Right ventricle myocardium superior (tissue), 1 donor: ENCODE data around the gene MUL1. TPM values are rescaled to one million over a fixed set of nuclear protein-coding genes. Genes with fewer than 3 reads are reported as not detected.

Source experiments
- ATAC-seq: fragments of 200-7000 bp; cut with Tn5 transposase; one replicate; pipeline ENCODE4 v1.9.1; 2020; ENCODE audit warnings: mild to moderate bottlenecking; ENCODE audit not compliant: poor library complexity
- DNase-seq: peaks from one replicate; pipeline ENCODE4 v3.0.0-alpha.2; 2020
- intact Hi-C: fragments of 100-400 bp; cut with DNase I; formaldehyde crosslinking; loops from one replicate; pipeline ENCODE4 v1.11.2; 2022
- total RNA-seq: library from RNA; stranded (reverse); fragmentation: NEBNext Ultra II Directional; extraction: Animal tissue kit (Norgen Biotek cat#: 25700); gene quantifications from one replicate; pipeline ENCODE4 v1.2.1, GENCODE V29; 2021
- donor health status: DM: no; HTN: yes; CAD: no; lungs with severe emphysema.

Gene MUL1
- total RNA-seq, 1 donor from 2014 or later: 42.1 TPM

DNA sequence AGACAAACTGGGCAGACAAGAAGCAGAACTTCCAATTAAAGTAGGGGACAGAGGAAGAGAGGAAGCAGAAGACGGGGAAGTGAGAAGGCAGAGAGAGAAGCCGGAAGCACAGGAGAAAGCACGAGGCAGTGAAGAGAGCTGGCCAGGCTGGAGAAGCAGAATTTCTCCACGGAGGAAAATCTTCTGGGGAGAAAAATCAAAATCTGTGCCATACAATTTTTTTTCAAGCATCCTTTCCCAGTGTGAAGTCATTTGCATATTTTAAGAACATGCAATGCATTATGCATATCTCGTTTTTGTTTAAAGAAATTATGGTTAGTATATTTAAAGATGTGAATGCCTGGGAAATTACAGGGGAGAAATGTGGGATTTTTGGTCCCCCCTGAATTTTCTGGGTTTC, 14.6 kb downstream of the MUL1 start:
- intact Hi-C loops: loop anchor here (2.0 to 10.0 kb wide), 4 partner anchors 131 to 579 kb away; no protein-coding TSS in a partner anchor
- DNase-seq (no peak), ATAC-seq (peak; percentile 41)

DNA sequence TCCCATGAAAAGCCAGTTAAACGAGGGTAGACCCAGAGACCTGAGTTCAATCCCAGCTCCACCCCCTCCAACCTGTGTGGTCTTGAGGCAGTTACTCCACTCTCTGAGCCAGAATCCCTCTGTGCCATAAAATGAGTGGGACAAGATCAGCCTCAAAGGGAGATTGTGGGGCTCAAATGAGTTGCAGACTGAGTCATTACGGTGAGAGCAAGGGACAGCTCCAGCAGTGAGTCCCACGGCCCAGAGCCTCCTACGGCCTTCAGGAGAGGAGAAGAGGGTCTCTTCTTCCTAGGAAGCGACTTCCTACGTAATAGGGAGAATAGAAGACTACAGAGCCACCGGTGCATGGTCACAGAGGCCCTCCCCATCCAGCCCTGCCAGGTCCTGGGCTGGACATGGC, 15.2 kb downstream of the MUL1 start:
- intact Hi-C loops: loop anchor here (2.0 to 10.0 kb wide), 4 partner anchors 130 to 578 kb away; no protein-coding TSS in a partner anchor
- no peak for DNase-seq
- ATAC-seq: no peak

- intact Hi-C loops: loop anchor here (2.0 to 10.0 kb wide), 4 partner anchors 130 to 577 kb away; no protein-coding TSS in a partner anchor
- DNase-seq (no peak), ATAC-seq (no peak)
These were observed 16.1 kb downstream of the MUL1 start for GRCh38 chr1:20491866-20492265.

DNA sequence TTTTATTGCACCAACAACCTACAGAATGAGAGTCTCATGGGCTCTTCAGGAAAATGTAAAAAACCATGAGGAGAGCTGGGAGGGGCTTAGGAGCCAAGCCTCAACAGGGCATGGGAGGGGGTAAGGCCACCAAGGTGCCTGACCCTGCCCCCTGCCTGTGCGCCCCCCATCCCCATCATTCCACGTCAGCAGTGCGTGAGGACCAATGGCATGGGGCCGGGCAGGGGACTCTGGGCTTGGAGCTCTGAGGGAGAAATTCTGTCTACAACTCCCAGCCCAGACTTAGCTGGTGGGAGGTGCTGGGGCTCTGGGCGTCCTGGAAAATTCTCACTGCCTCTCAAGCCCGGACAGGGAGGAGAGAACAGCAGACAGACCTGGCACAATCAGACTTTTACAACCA, 16.8 kb downstream of the MUL1 start:
- intact Hi-C loops: loop anchor here (5.0 to 10.0 kb wide), 3 partner anchors 129 to 576 kb away; no protein-coding TSS in a partner anchor
- no peak for DNase-seq
- ATAC-seq: no peak

- intact Hi-C loops: no loop called here
These were observed 20.7 kb downstream of the MUL1 start for GRCh38 chr1:20487236-20487590.

GRCh38 chr1:20486457-20487235, 21.3 kb downstream of the MUL1 start:
- intact Hi-C loops: no loop called here
- ATAC-seq (peak; percentile 84), DNase-seq (peak; percentile 84)

More at GRCh38 chr1:20487236-20487590, 20.7 kb downstream of the MUL1 start:
- ATAC-seq: no peak
- DNase-seq: no peak

- DNase-seq (peak; percentile 81), ATAC-seq (peak; percentile 89)
- intact Hi-C loops: no loop called here
These were observed 22.2 kb downstream of the MUL1 start, which contains the start of gene CAMK2N1 for GRCh38 chr1:20485527-20486456. Gene CAMK2N1 (minus strand): TSS chr1:20486210. CDS start chr1:20485379, 831 bp downstream.

DNA sequence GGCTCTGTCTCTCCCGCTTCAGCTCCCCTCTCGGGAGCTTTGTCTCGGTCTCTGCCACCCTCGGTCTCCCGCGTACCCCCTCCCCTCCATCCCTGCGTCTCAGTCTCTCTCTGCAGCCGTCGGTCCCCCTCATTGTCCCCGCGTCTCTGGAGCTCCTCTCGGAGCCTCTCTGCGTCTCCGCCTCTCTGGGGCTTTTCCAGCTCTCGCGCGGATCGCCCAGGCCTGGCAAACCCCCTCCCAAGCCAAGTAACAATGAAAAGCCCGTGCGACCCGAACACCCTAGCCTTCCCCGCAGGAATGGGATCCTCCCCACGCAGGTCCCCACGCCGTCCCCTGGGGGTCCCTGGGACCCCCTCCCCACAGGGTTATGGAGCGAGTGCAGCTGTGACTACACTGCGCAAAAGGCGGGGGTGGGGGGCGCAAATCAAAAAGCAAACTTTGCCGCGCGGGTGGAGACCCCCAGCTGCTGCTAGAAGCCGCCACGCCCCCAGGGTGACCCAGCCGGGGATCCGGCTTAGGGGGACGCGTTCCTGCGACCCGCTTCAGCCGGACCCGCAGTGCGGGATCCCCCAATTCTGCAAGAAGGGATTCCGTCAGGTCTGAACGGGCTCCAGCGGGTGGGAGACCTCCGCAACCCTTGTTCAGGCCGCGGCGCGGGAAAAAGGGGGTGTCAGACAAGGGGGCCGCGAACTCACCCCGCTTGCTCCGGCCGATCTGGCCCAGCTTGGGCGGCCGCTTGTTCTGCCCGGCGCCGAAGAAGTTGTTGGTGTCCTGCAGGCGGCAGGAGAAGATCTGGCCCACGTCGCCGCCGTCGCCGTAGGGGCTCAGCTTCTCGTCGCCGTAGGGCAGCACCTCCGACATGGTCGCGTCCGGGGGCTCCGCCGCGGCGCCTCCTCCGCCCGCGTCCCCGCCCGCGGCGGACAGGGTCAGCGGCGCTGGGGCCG, 23.2 kb downstream of the MUL1 start:
- ATAC-seq: no peak
- no peak for DNase-seq
- intact Hi-C loops: no loop called here

- ATAC-seq (no peak), DNase-seq (no peak)
- intact Hi-C loops: no loop called here
These were observed 24.0 kb downstream of the MUL1 start for GRCh38 chr1:20483833-20484518.

- ATAC-seq (no peak), DNase-seq (no peak)
- intact Hi-C loops: no loop called here
These were observed 24.7 kb downstream of the MUL1 start for GRCh38 chr1:20483098-20483832.

DNA sequence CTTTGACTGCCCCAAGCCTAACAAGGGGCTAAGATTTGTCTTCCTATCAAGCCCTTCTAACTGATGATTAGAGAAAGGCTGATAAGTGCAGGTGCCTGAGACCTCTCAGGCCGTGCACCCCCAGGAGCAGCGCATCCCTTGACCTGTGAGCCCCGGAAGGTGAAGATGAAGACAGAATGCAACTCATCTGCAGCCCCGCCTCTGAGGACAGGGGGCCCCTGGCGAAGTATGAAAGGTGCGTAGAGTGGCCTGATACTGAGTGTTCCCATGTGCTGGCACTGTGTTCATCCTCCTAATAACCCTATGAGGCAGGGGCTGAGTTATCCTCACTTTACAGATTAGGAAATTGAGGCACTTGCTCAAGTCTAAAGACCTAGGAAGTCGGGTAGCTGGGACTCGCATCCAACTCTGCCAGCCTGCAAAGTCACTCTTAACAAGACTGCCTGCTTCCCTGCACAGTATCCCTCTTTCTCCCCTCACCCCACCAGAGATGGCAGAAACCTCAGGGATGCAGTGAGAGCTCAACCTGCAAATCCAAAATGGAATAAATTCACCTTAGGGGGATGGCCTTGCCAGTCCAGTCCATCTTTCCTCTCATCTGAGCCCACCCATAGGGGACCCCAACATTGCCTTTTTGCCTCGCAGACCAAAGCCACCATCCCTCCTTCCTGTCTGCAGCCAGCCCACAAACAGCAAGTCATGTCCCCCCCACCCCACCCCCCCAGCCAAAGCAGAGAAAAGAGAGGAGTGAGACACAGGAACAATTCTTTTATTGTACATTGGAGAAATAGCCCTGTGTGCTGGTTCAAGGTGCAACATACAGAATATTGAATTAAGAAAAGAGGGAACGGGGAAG, 26.1 kb downstream of the MUL1 start:
- DNase-seq: no peak
- intact Hi-C loops: no loop called here
- ATAC-seq: no peak

DNA sequence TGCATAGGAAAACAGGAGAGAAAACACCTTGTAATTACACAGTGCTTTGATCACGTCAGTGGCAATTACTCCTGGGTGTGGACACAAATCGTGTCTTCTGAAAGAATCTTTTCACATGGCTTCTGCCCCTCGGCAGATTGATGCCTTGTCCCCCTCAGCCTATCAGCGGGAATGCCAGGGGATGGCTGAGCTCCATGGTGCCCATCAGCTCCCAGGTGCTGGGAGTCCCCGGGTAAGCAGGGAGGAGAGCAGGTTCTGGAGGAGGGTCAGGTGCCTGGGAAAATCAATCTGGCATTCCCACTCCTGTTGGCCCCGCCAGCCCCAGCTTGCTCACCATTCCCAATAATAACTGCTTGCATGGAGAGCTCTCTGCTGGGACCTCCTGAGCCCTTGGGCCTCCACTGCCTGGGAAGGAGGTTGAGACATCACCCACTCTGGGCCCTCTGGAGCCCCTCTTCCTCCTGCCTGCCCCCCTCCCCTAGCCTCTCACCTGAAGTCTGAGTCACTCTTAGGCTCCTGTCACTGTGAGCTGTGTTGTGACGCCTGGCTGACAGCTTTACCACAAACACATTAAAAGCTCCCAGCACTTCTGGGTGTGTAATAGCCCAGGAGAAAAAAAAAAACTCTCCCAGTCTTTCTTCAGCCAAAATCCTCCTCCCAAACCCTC, 26.9 kb downstream of the MUL1 start:
- ATAC-seq (no peak), DNase-seq (no peak)
- intact Hi-C loops: no loop called here

DNA sequence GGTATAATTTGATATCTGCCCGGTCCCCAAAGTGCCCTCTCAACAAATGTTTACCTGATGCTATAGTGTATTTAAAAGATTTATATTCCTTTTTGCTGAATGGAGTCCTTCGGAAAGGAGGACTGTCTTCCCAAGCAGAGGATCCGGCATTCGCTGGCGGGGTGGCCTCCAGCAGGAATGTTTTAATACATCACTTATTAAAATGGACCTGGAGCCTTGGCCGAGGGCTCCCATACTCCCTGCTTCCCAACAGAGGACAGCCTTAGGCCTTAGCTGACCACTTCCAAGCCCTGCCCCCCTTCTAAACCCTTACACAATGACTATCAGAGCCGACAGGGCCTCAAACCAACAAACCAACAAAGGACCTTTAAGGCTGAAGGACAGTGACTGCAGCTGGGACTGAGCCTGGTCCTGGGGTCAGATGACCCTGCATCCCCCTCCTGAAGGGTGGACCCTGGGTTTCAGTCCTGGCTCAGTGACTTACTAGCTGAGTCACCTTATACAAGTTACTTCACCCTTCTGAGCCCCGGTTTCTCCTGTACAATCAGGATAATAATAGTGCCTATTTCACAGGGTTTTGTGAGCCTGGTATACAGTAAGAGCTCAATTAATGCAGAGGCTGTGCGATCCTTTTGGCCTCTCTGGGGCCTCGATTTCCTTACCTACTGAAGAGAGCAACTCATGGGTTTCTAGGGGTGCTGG, 27.6 kb downstream of the MUL1 start:
- DNase-seq (no peak), ATAC-seq (no peak)
- intact Hi-C loops: no loop called here

- DNase-seq (no peak), ATAC-seq (no peak)
- intact Hi-C loops: no loop called here
These were observed 28.1 kb downstream of the MUL1 start for GRCh38 chr1:20479840-20480239.

DNA sequence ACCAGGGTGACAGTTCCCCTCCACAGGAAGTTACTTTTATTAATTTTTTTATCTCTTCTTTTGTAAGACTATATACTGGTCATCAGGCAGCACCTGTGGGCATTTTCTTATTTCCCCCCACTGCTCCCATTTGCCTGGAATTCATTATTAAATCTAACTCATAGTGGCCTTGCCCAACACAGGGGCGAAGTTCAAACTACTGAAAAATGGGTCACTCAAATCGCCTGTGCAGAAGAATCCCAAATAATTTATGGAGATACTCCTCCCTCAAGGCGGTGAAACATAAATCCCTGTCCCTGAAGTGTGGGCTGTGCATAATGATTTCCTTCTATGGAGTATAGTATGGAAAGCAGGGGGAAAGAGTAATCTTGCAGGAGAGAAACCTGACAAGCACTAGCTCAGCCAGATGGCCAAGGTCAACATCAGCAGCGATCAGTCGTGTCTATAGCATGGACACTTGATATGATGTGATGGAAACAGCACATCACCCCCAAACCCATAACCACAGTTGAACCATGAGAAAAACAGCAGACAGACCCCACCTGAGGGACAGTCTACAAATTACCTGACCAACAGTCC, 29.8 kb downstream of the MUL1 start:
- intact Hi-C loops: no loop called here
- ATAC-seq: no peak
- no peak for DNase-seq
